Activated CD8-positive, alpha-beta T cell treated with anti-CD3 and anti-CD28 coated beads, Interleukin-2, amount 10 ng/mL, durations not matched to agents 7 days and 5 days (primary cell): ENCODE measurements around the gene HOXC12. TPM values are rescaled to one million over a fixed set of nuclear protein-coding genes. Genes with fewer than 3 reads are reported as not detected.

Experiments
- ATAC-seq: fragments of 150-1000 bp; cut with Tn5 transposase; one replicate; pipeline ENCODE4 v1.10.0; 2021; ENCODE audit warnings: moderate library complexity
- CTCF ChIA-PET: fragments of 350-600 bp; sonication (Branson Sonifier 250); formaldehyde crosslinking; loops from one replicate; lab custom pipeline; 2021; ENCODE audit warnings: antibody characterized with exemption; lab: Charles Lee
- POLR2A ChIA-PET: fragments of 350-600 bp; sonication (Branson Sonifier 250); formaldehyde crosslinking; loops from one replicate; lab custom pipeline; 2021; ENCODE audit warnings: antibody characterized with exemption; lab: Charles Lee
- DNase-seq: peaks from one replicate; pipeline ENCODE4 v3.0.0-alpha.2; 2020
- H3K27ac Mint-ChIP-seq: one replicate; pipeline ENCODE4 v1.8.0; 2021; ENCODE audit warnings: mild to moderate bottlenecking, mixed read lengths
- H3K27me3 Mint-ChIP-seq: one replicate; pipeline ENCODE4 v1.8.0; 2021; ENCODE audit warnings: low read depth, mixed read lengths
- H3K36me3 Mint-ChIP-seq: one replicate; pipeline ENCODE4 v1.8.0; 2021; ENCODE audit warnings: low read depth, mixed read lengths
- H3K4me1 Mint-ChIP-seq: one replicate; pipeline ENCODE4 v1.8.0; 2021; ENCODE audit warnings: low read depth, mixed read lengths
- H3K4me3 Mint-ChIP-seq: one replicate; pipeline ENCODE4 v1.8.0; 2021; ENCODE audit warnings: mild to moderate bottlenecking, mixed read lengths
- H3K9me3 Mint-ChIP-seq: one replicate; pipeline ENCODE4 v1.8.0; 2022; ENCODE audit warnings: mixed read lengths; ENCODE audit not compliant: insufficient read depth
- total RNA-seq, 2 experiments: library from RNA; stranded (reverse); gene quantifications; one replicate each; pipeline ENCODE4 v1.2.3, GENCODE V29; 2021

Gene HOXC12
- total RNA-seq, 2 experiments from 2014 or later, result not detected

DNA sequence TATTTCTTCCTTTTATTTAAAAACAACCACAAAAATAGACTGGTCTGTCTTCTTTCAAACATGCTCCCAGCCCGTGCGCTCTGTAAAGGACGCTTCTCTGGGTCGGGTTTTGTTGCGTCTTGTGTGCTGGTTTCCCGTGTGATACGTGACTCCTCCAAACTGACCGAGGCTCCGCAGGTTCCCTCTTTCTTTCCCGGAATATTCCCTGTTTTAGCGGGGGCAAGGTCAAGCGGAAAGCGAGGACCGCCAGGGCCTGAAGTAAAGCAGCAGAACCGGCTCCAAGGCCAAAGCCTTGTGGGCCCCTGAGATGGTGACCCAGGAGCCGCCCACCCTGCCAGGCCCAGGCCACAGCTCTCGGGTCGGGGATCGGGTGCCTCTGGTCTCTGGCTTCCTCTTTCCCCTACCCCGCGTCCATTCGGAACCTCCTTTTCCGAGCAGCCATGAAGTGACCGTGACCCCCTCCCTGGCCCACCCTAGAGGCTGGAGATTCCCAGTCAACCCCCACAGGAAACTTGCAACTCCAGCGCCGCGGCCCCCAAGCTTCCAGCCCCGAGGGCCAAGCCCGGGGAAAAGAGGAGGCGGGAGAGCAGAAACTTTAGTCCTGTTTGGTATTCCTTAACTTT lies 29.4 kb downstream of the HOXC12 start:
- DNase-seq, result no peak
- peaks cover 36% of the 10 kb centered on the region for H3K4me1 Mint-ChIP-seq
- no peaks in the 10 kb centered on the region for H3K9me3 Mint-ChIP-seq
- CTCF ChIA-PET, result interaction anchor here (1.1 to 5.8 kb wide), 10 partner anchors 8 to 223 kb away, joined by 3 to 35 read pairs (median 7); partner anchors contain the start of genes HOXC5 and HOXC9
- H3K27me3 Mint-ChIP-seq, result peaks cover 93% of the 10 kb centered on the region
- POLR2A ChIA-PET, result no interaction called here
- no peak overlapping the region for H3K27ac Mint-ChIP-seq
- ATAC-seq, result no peak
- peaks cover 2% of the 10 kb centered on the region for H3K36me3 Mint-ChIP-seq
- no peak overlapping the region for H3K4me3 Mint-ChIP-seq

GRCh38 chr12:53984901-53985691 lies 30.4 kb downstream of the HOXC12 start, which contains the start of gene HOXC10:
HOXC10 (plus strand) TSS chr12:53985146; CDS start chr12:53985260, 114 bp downstream.
- Mint-ChIP-seq H3K4me3 (peak within 1 kb of the TSS; percentile 48), H3K4me1 (peaks cover 43% of the 10 kb centered on the region), H3K27me3 (peaks cover 93% of the 10 kb centered on the region), H3K9me3 (no peaks in the 10 kb centered on the region), H3K27ac (peak within 1 kb of the TSS; percentile 52), H3K36me3 (peaks cover 2% of the 10 kb centered on the region)
- POLR2A ChIA-PET, result no interaction called here
- peak; percentile 86 for DNase-seq
- CTCF ChIA-PET, result interaction anchor here (0.6 to 5.8 kb wide), 23 partner anchors 9 to 231 kb away, joined by 3 to 35 read pairs (median 4); partner anchors contain the start of genes HOXC11, HOXC5, HOXC6 and HOXC9
- peak; percentile 74 for ATAC-seq

DNA sequence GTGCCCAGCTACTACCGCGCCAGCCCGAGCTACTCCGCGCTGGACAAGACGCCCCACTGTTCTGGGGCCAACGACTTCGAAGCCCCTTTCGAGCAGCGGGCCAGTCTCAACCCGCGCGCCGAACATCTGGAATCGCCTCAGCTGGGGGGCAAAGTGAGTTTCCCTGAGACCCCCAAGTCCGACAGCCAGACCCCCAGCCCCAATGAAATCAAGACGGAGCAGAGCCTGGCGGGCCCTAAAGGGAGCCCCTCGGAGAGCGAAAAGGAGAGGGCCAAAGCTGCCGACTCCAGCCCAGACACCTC lies 30.9 kb downstream of the HOXC12 start:
- no peak for ATAC-seq
- Mint-ChIP-seq H3K27me3 (peaks cover 93% of the 10 kb centered on the region), H3K9me3 (no peaks in the 10 kb centered on the region), H3K27ac (no peak overlapping the region), H3K36me3 (no peaks in the 10 kb centered on the region), H3K4me3 (peak overlapping the region; percentile 48), H3K4me1 (peaks cover 39% of the 10 kb centered on the region)
- no peak for DNase-seq
- CTCF ChIA-PET, result interaction anchor here (0.7 to 5.8 kb wide), 17 partner anchors 9 to 230 kb away, joined by 3 to 35 read pairs (median 6); partner anchors contain the start of genes HOXC11, HOXC5, HOXC6 and HOXC9
- POLR2A ChIA-PET, result no interaction called here

DNA sequence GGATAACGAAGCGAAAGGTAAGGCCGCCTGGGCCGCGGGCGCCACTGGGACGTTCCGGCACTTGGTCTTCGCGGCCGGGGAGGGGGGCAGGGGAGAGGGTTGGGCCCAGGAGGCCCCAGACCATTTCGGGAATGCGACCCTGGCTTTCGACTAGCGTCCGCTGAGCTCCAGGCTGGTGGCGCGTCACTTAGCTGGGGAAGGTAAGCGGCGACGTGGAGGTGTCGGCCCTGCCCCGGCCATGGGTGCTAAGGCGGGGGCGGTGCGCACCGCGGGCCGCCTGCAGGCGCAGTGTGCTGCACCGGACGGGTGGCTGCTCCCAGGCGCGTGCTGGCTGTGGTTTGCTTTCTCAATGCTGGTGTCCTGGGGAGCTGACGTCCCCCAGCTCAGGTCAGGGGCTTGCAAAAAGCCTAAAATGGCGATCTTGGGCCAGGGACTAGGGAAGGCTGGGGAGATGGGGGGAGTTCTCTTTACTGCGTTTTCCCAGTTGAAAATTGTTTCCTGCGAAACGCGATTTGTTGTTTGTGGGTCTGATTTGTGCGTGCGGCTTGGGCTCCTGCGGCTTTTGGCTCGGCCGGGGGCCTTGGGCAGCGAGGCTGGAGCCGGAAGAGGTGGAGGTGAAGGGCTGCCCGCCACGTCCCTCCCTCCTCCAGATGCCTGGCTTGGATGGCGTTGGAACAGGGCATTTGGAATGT lies 31.4 kb downstream of the HOXC12 start:
- DNase-seq (no peak), ATAC-seq (peak; percentile 31)
- peaks cover 35% of the 10 kb centered on the region for H3K4me1 Mint-ChIP-seq
- peak overlapping the region; percentile 12 for H3K4me3 Mint-ChIP-seq
- ChIA-PET CTCF (interaction anchor here (0.9 to 5.8 kb wide), 15 partner anchors 9 to 230 kb away, joined by 3 to 35 read pairs (median 6); partner anchors contain the start of genes HOXC11, HOXC5, HOXC6 and HOXC9), POLR2A (no interaction called here)
- peaks cover 93% of the 10 kb centered on the region for H3K27me3 Mint-ChIP-seq
- no peak overlapping the region for H3K27ac Mint-ChIP-seq
- no peaks in the 10 kb centered on the region for H3K36me3 Mint-ChIP-seq
- no peaks in the 10 kb centered on the region for H3K9me3 Mint-ChIP-seq

- no peak for DNase-seq
- peaks cover 93% of the 10 kb centered on the region for H3K27me3 Mint-ChIP-seq
- ATAC-seq, result no peak
- no peaks in the 10 kb centered on the region for H3K36me3 Mint-ChIP-seq
- CTCF ChIA-PET, result interaction anchor here (1.0 to 5.8 kb wide), 11 partner anchors 8 to 229 kb away, joined by 3 to 35 read pairs (median 9); partner anchors contain the start of genes HOXC5 and HOXC9
- H3K27ac Mint-ChIP-seq, result no peak overlapping the region
- peaks cover 35% of the 10 kb centered on the region for H3K4me1 Mint-ChIP-seq
- H3K9me3 Mint-ChIP-seq, result no peaks in the 10 kb centered on the region
- POLR2A ChIA-PET, result no interaction called here
- H3K4me3 Mint-ChIP-seq, result no peak overlapping the region
Measured at GRCh38 chr12:53986686-53987483, 32.2 kb downstream of the HOXC12 start.

DNA sequence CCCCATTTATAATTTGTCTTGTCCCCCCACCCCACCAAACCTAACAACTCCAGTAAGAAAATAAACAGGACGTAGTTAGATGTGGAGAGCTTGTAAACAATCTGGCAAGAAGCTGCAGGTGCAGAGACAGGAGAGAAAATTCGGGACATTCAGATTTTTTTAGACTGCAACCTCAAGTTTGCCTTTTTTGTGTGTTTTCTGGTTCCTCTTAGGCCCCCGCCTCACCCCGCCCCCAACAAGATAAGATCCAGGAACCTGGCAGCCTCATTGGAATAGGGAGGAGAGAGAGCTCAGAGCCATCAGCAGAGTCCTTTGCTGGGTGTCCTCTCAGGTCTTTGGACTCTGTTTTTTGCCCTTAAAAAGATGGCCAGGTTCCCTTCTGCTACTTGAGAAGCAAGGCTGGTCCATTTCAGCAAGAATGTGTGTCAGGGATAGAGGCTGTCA lies 33.1 kb downstream of the HOXC12 start:
- H3K36me3 Mint-ChIP-seq, result no peaks in the 10 kb centered on the region
- ChIA-PET POLR2A (interaction anchor here (0.6 kb wide), 1 partner anchor 605 kb away, joined by 3 read pairs; no protein-coding TSS in a partner anchor), CTCF (interaction anchor here (0.5 to 5.8 kb wide), 13 partner anchors 10 to 1080 kb away, joined by 3 to 35 read pairs (median 4); no protein-coding TSS in a partner anchor)
- H3K27ac Mint-ChIP-seq, result no peak overlapping the region
- H3K27me3 Mint-ChIP-seq, result peaks cover 92% of the 10 kb centered on the region
- ATAC-seq (no peak), DNase-seq (no peak)
- no peak overlapping the region for H3K4me3 Mint-ChIP-seq
- no peaks in the 10 kb centered on the region for H3K9me3 Mint-ChIP-seq
- peaks cover 35% of the 10 kb centered on the region for H3K4me1 Mint-ChIP-seq

- ATAC-seq (no peak), DNase-seq (no peak)
- CTCF ChIA-PET, result interaction anchor here (0.5 to 5.8 kb wide), 13 partner anchors 10 to 1081 kb away, joined by 3 to 35 read pairs (median 4); no protein-coding TSS in a partner anchor
- H3K27me3 Mint-ChIP-seq, result peaks cover 91% of the 10 kb centered on the region
- no peak overlapping the region for H3K4me3 Mint-ChIP-seq
- POLR2A ChIA-PET, result interaction anchor here (0.6 kb wide), 1 partner anchor 606 kb away, joined by 3 read pairs; no protein-coding TSS in a partner anchor
- H3K27ac Mint-ChIP-seq, result no peak overlapping the region
- H3K36me3 Mint-ChIP-seq, result no peaks in the 10 kb centered on the region
- peaks cover 35% of the 10 kb centered on the region for H3K4me1 Mint-ChIP-seq
- H3K9me3 Mint-ChIP-seq, result no peaks in the 10 kb centered on the region
Measured at GRCh38 chr12:53988541-53989226, 34.0 kb downstream of the HOXC12 start.

GRCh38 chr12:53989227-53990113 lies 34.8 kb downstream of the HOXC12 start:
- peak overlapping the region; percentile 1 for H3K4me3 Mint-ChIP-seq
- CTCF ChIA-PET, result interaction anchor here (1.1 to 5.8 kb wide), 8 partner anchors 18 to 233 kb away, joined by 3 to 35 read pairs (median 8); no protein-coding TSS in a partner anchor
- ATAC-seq, result no peak

DNA sequence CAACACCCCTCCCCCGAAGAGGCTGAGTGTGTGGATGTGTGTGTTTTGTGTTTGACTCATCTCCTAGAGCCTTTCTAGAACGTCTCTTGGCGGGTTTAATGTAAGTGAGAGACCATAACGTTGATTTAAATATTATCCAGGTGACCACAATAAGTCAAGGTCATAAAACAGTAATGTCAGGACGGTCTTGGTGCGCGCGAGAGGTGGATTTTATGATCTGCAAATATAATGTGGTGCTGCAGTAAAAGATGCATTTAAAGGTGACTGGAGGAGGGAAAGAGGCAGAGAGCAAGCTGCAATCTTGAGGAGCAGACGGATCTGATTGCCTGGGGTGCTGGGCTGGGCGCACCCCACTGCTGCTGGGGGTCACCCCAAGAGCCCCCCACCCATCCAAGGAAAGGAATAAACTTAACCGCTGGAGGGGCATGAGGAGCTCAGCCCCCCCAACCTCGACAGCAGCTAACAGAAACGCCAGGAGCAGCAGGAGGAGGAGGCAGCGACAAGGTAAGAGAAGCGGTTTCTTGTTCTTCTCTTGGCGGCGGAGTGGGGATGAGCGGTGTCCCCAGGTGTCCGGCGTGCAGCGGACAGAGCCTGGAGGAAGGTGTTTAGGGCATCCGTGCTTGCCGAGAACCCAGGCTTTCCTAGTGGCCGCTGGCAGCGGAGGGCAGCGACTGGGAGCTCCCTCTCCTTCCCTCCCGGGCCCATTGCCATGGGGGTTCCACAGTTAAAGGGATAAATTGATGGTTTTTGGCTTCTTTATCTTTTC lies 35.8 kb downstream of the HOXC12 start:
- DNase-seq (no peak), ATAC-seq (no peak)
- Mint-ChIP-seq H3K4me1 (peaks cover 40% of the 10 kb centered on the region), H3K36me3 (peaks cover 5% of the 10 kb centered on the region), H3K4me3 (no peak overlapping the region), H3K27ac (no peak overlapping the region), H3K9me3 (no peaks in the 10 kb centered on the region), H3K27me3 (peaks cover 94% of the 10 kb centered on the region)
- ChIA-PET CTCF (interaction anchor here (0.9 to 2.4 kb wide), 6 partner anchors 15 to 224 kb away, joined by 3 to 11 read pairs (median 4); partner anchors contain the start of gene HOXC8), POLR2A (no interaction called here)

More at GRCh38 chr12:53989227-53990113, 34.8 kb downstream of the HOXC12 start:
- Mint-ChIP-seq H3K9me3 (no peaks in the 10 kb centered on the region), H3K27ac (no peak overlapping the region), H3K36me3 (peaks cover 5% of the 10 kb centered on the region), H3K4me1 (peaks cover 40% of the 10 kb centered on the region), H3K27me3 (peaks cover 95% of the 10 kb centered on the region)
- POLR2A ChIA-PET, result no interaction called here
- DNase-seq, result peak; percentile 66
